ENCODE measurements around the gene PTPRD.

PTPRD gene

GRCh38 chr9:8877753-8878494 lies 1734.9 kb downstream of the PTPRD start:
- DNase-seq, result peak; percentile 57

DNA sequence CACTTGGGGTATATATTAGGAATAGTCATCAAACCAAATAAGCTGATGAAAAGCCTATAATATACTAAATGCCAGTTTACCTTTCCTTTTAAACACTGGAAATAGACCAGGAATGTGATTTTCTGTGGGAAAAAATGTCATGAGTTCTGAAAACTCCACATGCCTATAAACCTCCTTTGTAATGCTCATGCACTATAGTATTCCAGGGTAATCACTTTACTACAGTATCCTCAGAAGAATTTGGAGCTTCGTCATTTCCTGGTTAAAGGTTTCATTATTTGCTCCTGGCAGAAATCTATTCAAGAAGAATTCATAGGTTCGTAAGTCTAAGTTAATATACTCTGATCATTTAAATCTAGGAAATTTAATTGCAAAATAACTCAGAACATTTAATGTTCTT lies 1736.5 kb downstream of the PTPRD start:
- no peak for DNase-seq

GRCh38 chr9:8874482-8874881 lies 1738.3 kb downstream of the PTPRD start:
- DNase-seq, result no peak

GRCh38 chr9:8872802-8873201 lies 1740.0 kb downstream of the PTPRD start:
- DNase-seq, result no peak

DNA sequence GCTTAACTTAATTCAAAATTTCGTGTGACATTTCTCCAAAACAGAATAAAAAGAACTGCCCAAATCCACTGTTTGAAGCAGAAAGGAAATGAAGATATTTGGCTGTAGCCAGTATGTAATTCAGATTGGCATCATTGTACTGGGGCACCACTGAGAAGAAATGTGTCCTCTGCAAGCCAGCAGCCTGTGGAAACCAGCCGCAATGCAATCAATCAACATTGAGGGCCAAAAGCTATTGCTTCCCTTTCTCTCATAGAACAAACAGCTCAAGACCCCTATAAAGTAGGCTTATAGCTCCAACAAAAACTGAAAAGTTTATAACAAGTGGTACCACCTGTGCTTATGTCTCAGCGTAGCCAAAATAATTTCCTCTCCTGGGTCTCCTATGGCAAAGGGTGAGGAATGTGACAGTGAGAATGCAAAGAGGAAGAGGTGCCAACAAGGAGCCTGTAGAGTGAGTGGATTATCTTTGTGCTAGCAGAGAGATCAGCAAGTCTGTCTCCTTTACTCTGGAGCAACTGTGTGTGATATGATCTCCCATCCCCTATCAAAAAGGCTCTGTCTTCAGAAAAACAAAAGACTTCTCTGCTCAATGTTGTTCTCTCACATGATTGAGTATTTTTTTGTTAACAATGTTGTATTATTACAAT lies 1740.9 kb downstream of the PTPRD start:
- DNase-seq, result peak; percentile 59

DNA sequence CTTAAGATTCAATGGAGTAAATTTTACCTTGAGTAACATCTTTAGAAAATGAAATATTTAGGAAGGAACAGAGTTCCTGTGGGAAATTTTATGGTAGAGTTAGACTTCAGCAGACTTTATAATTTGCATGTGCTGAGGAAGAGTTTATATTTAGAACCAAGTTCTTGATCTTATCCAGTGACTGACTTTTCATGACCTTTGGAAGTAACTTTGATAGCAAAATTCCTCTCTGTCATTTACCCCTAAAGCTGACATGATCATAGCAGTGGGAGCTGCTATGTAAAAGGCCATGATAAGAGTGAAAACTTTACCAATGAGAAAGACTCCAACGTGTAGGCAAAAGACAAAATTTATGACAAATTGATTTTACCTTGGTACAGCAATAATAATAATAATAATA lies 1741.4 kb downstream of the PTPRD start:
- DNase-seq, result no peak

DNA sequence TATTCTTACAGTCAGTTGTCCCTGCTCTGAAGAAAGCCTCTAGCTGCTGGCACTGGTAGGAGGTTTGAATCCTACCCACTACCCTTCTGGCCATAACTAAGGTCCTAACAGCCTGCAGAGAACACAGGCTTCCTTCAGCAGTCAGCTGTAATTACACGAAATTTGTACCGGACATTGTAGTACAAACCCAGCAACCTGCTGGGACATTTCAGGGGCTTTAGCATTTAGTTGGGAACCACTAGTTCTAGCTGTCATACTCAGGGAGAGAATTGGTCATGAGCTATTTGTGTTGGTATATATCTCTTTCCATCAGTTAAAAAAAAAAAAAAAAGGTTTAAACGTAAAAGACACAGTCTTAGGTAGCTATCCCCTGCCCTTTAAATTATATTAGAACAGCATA lies 1743.0 kb downstream of the PTPRD start:
- DNase-seq, result no peak

DNA sequence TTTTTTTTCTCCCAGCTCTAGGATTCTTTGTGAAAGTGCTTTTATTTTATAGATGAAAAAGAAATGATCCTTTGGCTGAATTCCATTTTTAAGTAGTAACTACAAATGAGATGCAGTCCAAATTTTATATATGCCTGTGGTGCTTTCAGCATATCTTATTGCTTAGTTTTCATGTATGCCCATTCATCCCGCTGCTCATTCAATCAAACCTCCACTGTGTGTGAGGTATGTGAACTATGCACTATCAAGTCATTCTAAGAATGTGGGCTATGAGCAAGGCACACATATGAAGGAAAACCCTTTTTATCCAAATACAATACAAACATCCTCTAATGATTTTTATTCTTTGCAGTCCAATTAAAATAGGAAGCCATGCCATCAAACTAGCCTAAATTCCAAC lies 1744.2 kb downstream of the PTPRD start:
- DNase-seq, result no peak

- no peak for DNase-seq
Observed at GRCh38 chr9:8867148-8867547, 1745.7 kb downstream of the PTPRD start.

- no peak for DNase-seq
Observed at GRCh38 chr9:8864545-8864896, 1748.3 kb downstream of the PTPRD start.

GRCh38 chr9:8863886-8864544 lies 1748.8 kb downstream of the PTPRD start:
- DNase-seq, result no peak

GRCh38 chr9:8863069-8863468 lies 1749.7 kb downstream of the PTPRD start:
- no peak for DNase-seq

GRCh38 chr9:8860925-8861324 lies 1751.9 kb downstream of the PTPRD start:
- DNase-seq, result no peak

- no peak for DNase-seq
Observed at GRCh38 chr9:8860086-8860485, 1752.7 kb downstream of the PTPRD start.

- DNase-seq, result no peak
Observed at GRCh38 chr9:8859416-8859815, 1753.4 kb downstream of the PTPRD start.

- DNase-seq, result no peak
Observed at GRCh38 chr9:8858596-8859161, 1754.1 kb downstream of the PTPRD start.

GRCh38 chr9:8857926-8858595 lies 1754.7 kb downstream of the PTPRD start:
- peak; percentile 83 for DNase-seq

- DNase-seq, result no peak
Observed at GRCh38 chr9:8857068-8857925, 1755.5 kb downstream of the PTPRD start.

DNA sequence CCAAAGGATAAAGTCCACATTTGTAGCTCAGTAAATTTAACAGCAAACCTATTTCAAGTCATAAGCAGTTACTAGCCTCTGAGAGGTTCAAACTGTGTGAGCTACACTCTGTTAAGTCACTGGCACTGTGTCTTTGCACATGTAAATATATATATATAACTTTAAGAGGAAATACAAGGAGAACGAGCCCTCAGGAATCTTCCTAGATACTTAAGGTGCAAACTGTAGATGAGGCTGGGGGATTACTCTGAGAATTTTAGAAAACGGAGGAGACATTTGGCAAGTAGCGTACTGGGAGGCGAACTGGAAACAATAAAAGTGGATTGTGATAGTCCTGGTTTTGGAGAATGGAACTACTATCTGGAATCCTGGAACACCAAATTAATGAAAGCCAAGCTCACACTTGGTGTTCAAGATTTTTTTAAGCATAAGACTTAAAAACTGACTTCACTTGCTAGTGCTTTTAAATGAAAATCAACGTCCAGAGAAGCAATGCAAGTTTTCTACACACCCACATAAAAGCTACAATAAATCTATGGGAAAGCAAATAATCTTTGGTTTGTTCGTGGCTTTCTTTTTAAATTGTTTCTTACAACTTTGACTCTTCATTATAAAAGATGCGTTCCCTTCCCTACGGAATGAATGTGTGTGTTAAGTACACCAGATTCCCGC lies 1756.3 kb downstream of the PTPRD start:
- DNase-seq, result no peak

DNA sequence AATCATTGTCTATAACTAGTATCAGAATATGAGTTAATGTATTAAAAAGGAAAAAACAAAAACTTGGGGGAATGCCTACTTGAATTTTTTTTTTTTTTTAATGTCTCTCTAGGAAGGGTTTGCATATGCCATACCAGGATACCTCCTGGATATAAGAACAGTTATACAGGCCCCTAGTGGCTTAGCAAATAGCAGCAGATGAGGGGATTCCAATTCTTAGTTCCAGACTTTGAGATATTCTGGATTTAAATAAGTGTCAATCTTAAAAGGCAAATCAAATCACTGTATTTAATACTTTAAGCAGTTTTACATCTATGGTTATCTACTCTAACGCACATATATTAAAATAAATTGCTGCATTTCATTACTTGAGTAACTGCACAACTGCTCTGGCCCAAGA lies 1757.8 kb downstream of the PTPRD start:
- peak; percentile 67 for DNase-seq

DNA sequence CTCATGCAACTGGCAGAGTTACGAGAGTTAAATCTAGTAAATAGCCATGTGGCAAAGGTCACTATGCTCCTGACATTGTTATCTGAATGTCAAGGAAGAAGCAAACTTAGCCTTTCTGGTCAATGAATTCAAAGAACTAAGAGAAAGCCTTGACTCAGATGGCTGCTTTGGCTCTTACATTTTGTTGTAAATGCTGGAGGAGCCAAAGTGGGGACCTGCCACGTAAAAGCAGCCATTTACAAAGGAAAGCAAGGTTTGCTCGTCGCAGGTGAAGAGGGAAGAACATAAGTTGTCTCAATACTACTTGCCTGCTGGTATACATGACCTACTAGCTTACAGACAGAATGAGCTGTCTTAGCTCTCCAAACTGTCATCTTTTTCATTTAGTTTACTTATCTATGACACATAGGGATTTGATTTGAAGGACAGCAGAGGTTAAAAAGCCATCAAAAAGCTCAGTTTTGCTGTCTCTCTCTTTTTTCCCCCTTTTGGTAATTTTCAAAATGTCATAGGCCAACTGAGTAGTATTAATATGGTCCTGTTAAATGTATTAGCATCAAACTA lies 1760.4 kb downstream of the PTPRD start:
- no peak for DNase-seq
